CD4-positive, alpha-beta T cell treated with Interleukin-17A for 4 hours (primary cell): ENCODE results near the gene PRRC2A.

Experiments used
- DNase-seq: peaks from one replicate; pipeline ENCODE4 v3.0.0-alpha.2; 2020; ENCODE audit warnings: mixed read lengths

Gene PRRC2A

GRCh38 chr6:31626952-31627351, 6.4 kb downstream of the PRRC2A start:
- no peak for DNase-seq

GRCh38 chr6:31627690-31628287, 7.3 kb downstream of the PRRC2A start:
- DNase-seq, result no peak

DNA sequence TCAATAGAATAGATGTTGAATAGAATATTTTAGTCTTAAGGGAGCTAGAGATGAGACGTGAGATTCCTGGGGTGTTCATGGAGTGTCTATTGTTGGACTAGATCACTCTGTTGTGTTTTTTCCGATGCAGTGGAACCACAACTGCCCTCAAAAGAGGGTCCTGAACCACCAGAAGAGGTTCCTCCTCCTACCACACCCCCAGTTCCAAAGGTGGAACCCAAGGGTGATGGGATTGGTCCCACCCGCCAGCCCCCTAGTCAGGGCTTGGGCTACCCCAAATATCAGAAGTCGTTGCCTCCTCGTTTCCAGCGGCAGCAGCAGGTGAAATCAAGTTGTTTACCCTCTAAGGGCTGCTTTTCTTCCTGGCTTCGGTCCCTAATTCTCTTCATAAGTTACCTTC, 8.5 kb downstream of the PRRC2A start:
- DNase-seq, result no peak

DNA sequence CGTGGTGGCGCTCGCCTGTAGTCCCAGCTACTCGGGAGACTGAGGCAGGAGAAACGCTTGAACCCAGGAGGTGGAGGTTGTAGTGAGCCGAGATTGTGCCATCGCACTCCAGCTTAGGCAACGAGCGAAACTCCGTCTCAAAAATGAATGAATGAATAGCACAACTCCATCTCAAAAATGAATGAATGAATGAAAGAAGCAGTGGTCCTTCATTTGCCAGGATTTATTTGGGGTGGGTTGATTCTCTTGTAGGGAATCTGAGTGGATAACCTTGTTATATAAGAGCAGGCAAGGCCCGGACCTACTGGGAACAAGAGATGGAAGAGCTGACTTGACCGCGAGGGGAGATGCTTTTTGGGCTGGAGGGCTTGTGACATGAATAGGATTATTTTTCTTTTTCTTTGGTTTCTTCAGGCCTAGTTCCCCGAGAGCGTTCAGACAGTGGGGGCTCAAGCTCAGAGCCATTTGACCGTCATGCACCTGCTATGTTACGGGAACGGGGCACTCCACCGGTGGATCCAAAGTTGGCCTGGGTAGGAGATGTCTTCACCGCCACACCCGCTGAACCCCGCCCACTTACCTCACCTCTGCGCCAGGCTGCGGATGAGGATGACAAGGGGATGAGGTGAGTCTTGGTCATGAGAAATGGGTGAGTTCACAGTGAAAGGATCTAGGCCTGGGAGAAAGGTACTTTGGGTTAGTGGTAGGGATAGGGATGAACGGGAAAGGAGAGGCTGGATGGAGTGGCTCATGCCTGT, 9.8 kb downstream of the PRRC2A start:
- no peak for DNase-seq

DNA sequence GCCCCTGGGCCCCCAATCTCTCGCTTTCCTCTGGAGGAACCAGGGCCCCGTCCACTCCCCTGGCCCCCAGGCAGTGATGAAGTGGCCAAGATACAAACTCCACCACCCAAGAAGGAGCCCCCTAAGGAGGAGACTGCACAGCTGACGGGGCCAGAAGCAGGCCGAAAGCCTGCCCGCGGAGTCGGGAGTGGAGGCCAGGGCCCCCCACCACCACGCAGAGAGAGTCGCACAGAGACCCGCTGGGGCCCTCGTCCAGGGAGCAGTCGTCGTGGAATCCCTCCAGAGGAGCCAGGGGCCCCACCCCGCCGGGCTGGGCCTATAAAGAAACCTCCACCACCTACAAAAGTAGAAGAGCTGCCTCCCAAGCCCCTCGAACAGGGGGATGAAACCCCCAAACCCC, 10.7 kb downstream of the PRRC2A start:
- DNase-seq, result no peak

- DNase-seq, result no peak
Measured at GRCh38 chr6:31631681-31632278, 11.3 kb downstream of the PRRC2A start.

DNA sequence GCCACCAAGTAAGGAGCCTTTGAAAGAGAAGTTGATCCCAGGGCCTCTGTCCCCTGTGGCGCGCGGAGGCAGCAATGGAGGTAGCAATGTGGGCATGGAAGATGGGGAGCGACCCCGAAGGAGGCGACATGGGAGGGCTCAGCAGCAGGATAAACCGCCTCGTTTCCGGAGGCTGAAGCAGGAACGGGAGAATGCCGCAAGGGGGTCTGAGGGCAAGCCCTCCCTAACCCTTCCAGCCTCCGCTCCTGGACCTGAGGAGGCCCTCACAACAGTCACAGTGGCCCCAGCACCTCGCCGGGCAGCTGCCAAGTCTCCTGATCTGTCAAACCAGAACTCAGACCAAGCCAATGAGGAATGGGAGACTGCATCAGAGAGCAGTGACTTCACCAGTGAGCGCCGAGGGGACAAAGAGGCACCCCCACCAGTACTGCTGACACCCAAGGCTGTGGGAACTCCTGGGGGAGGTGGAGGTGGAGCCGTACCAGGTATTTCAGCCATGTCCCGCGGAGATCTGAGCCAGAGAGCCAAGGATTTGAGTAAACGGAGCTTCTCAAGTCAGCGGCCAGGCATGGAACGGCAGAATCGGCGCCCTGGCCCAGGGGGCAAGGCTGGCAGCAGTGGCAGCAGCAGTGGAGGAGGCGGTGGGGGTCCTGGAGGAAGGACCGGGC, 11.9 kb downstream of the PRRC2A start:
- no peak for DNase-seq

DNA sequence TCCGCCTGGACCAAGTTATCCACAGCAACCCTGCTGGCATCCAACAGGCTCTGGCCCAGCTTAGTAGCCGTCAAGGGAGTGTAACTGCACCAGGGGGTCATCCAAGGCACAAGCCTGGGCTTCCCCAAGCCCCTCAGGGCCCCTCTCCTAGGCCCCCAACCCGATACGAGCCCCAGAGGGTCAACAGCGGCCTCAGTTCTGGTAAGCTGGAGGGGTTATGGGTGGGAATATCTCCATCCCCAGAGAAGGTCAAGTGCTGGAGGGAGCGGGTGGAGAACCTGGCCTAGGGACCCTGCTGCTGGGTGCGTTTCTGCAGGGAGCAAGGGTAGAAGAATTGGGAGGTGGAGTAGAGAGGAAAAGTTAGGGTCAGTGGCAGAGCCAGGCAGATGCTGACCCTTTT, 12.9 kb downstream of the PRRC2A start:
- DNase-seq, result no peak

DNA sequence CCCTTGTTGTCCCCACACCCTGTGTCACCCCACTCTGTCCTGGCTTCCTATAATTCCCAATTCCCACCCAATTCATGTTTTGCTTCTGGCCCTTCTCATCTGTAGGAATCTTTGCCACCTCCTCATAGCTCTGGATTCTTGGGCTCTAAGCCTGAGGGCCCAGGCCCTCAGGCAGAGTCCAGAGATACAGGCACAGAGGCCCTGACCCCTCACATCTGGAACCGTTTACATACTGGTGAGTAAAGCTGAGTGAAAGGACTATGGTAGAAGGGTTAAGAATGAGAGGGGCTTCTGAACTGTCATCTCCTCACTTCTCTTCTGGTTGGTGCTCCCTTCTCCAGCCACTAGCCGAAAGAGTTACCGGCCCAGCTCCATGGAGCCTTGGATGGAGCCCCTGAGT, 13.6 kb downstream of the PRRC2A start:
- DNase-seq, result no peak

GRCh38 chr6:31634969-31635575, 14.6 kb downstream of the PRRC2A start:
- no peak for DNase-seq

DNA sequence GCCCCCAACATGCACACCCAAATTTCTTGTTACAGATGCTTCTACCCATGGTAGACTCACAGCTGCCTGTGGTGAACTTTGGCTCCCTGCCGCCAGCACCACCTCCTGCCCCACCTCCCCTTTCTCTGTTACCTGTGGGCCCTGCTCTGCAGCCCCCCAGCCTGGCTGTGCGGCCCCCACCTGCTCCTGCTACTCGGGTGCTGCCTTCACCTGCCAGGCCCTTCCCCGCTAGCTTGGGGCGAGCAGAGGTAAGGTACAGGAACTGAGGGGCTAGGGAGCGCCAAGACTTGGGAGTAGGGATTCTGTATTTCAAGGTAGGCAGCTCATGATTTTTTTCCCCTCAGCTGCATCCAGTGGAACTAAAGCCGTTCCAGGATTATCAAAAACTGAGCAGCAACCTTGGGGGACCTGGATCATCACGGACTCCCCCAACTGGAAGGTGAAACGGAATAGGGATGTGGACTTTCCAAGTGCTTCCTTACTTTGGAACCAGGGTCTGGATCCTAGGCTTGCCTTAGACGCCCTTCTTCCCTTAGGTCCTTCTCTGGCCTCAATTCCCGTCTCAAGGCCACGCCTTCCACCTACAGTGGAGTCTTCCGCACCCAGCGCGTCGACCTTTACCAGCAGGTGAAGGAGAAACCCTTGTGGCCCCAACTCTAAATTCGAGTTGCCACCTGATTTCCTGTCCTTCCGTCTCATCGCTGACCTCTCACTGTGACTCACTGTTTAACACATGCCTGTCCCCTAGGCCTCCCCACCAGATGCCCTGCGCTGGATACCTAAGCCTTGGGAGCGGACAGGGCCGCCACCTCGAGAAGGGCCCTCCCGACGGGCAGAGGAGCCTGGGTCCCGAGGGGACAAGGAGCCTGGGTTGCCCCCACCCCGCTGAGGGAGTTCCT, 16.4 kb downstream of the PRRC2A start:
- DNase-seq, result no peak

GRCh38 chr6:31639043-31639442, 18.5 kb downstream of the PRRC2A start:
- DNase-seq, result no peak

- no peak for DNase-seq
Measured at GRCh38 chr6:31639449-31639861, 18.9 kb downstream of the PRRC2A start.

DNA sequence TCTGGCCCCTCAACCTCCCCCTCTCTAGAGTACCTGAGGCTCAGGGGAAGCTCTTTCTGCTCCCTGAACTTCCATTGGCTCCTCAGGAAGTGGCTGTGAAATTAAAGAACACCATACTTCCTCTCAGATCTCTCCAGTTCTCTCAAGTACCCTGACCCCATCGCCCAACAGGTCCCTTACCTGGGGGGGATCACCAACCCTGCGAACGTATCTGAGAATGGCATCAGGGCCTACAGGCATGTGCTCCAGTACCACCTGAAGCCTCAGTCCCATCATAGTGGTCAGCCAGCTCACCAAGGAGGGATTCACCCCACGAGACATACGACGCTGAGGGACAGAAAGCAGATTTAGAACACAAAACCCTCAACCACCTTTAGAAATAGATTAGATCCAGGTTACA, 20.1 kb downstream of the PRRC2A start:
- no peak for DNase-seq

DNA sequence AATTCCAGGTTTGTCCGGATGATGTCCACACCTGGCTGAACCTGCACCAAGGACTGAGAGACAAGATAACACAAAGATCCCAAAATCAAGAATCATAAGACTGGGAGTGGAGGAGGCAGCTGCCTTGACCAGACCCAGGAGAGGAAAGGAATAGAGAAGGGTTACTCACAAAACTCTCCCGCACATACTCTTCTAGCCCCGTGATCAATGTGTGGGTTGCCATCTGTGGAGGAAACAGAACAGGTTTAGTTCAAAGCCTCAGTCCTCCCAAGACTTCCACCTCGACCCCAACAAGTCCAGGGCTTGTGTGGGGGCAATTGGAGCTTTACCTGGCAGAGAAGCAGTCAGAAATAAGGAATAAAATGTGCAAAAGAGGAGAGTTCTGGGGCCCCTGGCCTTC, 20.9 kb downstream of the PRRC2A start:
- no peak for DNase-seq

- no peak for DNase-seq
Measured at GRCh38 chr6:31642798-31643570, 22.5 kb downstream of the PRRC2A start.

- DNase-seq, result no peak
Measured at GRCh38 chr6:31643818-31644454, 23.4 kb downstream of the PRRC2A start.

DNA sequence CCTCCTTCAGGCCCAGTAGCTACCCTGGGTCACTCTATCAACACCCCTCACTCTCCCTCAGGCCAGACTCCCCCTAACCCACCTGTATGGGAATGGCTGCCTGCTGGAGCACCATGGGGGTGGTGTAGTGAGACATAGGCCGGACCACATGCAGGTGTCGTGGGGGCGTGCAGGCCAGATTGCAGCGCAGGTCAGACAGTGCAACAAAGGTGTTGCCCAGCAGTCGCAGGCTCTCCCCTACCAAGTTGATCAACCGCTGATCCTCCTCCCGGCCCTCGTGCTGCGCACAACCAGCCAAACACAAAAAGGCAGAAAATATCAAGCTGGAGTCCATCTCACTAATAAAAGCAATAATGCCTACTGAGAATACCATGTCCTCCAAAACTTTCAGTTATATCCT, 24.8 kb downstream of the PRRC2A start:
- no peak for DNase-seq

DNA sequence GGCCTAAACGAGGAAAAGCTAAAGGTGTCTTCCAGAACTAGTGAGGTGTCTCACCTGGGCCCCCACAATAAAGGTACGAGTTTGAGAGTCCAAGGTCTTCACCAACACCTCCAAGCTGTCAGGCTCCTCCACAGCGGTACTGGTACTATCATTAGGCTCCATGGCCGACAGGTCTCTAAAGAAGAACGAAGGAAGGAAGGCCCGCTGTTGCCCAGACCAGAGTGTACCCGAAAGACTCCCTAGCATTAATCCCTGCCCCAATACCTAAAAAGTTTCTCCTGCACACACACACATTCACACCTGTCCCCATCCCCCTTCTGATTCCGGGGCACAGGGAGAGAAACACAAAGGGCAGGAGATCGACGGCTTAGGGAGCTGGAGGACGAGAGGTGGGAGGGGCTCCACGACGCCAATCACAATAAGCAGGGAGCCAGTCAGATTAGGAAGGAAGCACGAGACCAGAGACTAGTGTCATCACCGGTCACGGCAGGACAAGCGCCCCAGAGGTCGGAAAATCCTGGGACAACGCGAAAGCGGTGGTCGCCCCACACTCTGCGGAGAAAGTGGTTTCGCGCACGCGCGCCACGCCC, 31.2 kb downstream of the PRRC2A start:
- DNase-seq, result no peak

GRCh38 chr6:31652925-31653724, 32.6 kb downstream of the PRRC2A start:
- no peak for DNase-seq
